Muscle layer of colon (tissue), 2 donors: ENCODE results near the gene SUZ12.
"Not testable (repeated sequence)": the region's sequence is repeated elsewhere in the genome, so short reads cannot be mapped to it uniquely, and the experiment has no call there.

Experiments used
- H3K27ac ChIP-seq: one replicate; pipeline ENCODE4 v1.7.0; 2013; ENCODE audit warnings: low read depth, mild to moderate bottlenecking, low read length, moderate library complexity
- H3K27me3 ChIP-seq, 2 donors: one replicate each; pipeline ENCODE4 v1.7.0; 2013; ENCODE audit warnings: low read length in 2 of 2, mild to moderate bottlenecking in 2 of 2; ENCODE audit not compliant: insufficient read depth in 2 of 2, control insufficient read depth in 1 of 2
- H3K36me3 ChIP-seq: one replicate; pipeline ENCODE4 v1.7.0; 2013; ENCODE audit warnings: mild to moderate bottlenecking, low read length; ENCODE audit not compliant: insufficient read depth
- H3K4me1 ChIP-seq: one replicate; pipeline ENCODE4 v1.7.0; 2013; ENCODE audit warnings: mild to moderate bottlenecking, low read length; ENCODE audit not compliant: insufficient read depth
- H3K4me3 ChIP-seq, 2 donors: one replicate each; pipeline ENCODE4 v1.7.0; 2013; ENCODE audit warnings: low read length in 2 of 2, low read depth in 1 of 2, mild to moderate bottlenecking in 1 of 2, moderate library complexity in 1 of 2
- H3K9ac ChIP-seq: one replicate; pipeline ENCODE4 v1.7.0; 2013; ENCODE audit warnings: low read length
- H3K9me3 ChIP-seq: one replicate; pipeline ENCODE4 v1.7.0; 2013; ENCODE audit warnings: mild to moderate bottlenecking, low read length
- donor health status: abdominal sarcoma.
- donor health status: Adenocarcinoma of cecum.

SUZ12 gene

GRCh38 chr17:31917721-31918120, 19.1 kb upstream of the SUZ12 start:
- not testable (repeated sequence) for H3K9me3 ChIP-seq, H3K9ac ChIP-seq, H3K4me3 ChIP-seq, H3K36me3 ChIP-seq, H3K27ac ChIP-seq, H3K4me1 ChIP-seq
- H3K27me3 ChIP-seq = peaks cover 4 to 15% of the 10 kb centered on the region in 2 donors

DNA sequence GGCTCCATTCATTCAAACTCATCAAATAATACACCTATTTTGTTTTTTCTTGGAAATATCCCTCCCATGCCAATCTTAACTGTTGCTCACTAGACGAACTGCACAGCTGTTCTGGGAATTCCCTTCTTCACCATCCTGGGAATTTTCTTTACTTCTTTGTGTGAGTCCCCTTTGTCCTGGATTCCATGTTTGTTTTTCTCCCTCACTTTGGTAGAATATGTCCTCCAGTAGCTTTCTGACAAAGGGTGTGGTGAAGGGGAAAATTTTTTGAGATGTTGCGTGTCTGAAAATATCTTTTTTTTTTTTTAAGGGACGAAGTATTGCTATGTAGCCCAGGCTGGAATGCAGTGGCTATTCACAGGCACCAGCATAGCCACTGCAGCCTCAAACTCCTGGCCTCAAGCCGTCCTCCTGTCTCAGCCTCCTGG, 18.1 kb upstream of the SUZ12 start:
- no peak overlapping the region for H3K4me3 ChIP-seq
- no peaks in the 10 kb centered on the region for H3K9me3 ChIP-seq
- H3K27ac ChIP-seq = no peak overlapping the region
- H3K9ac ChIP-seq = no peak overlapping the region
- no peaks in the 10 kb centered on the region for H3K4me1 ChIP-seq
- H3K36me3 ChIP-seq = no peaks in the 10 kb centered on the region
- peaks cover 4 to 15% of the 10 kb centered on the region in 2 donors for H3K27me3 ChIP-seq

GRCh38 chr17:31919802-31920525, 16.8 kb upstream of the SUZ12 start:
- Histone ChIP-seq H3K9ac (no peak overlapping the region), H3K36me3 (no peaks in the 10 kb centered on the region), H3K4me1 (no peaks in the 10 kb centered on the region), H3K4me3 (no peak overlapping the region), H3K9me3 (no peaks in the 10 kb centered on the region), H3K27me3 (peaks cover 4 to 15% of the 10 kb centered on the region in 2 donors), H3K27ac (no peak overlapping the region)

DNA sequence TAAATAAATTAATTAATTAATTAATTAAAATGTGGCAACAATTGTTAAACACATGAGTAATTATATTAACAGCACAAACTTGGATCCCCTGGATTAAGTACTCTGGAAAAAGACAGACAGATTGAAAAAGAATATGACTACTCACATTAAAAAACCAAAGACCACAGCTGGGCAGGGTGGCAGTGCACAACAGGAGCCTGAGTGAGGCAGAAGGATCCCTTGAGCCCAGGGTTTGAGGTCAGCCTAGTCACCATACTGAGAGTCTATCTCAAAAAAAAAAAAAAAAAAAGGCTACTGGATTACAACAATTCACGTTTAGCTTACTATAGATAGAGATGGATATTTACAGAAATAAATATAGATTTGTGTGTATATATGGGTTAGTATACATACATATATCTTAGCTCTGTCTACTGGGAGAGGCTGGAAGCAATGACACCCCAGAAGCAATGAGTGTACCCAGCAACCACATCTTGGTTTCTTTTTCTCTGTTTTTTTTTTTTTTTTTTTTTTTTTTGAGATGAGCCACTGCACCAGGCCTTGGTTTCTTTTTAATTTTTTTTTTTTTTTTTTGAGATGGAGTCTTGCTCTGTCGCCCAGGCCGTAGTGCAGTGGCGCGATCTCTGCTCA, 10.6 kb upstream of the SUZ12 start:
- no peaks in the 10 kb centered on the region for H3K36me3 ChIP-seq
- H3K9me3 ChIP-seq = no peaks in the 10 kb centered on the region
- H3K27me3 ChIP-seq = no peaks in the 10 kb centered on the region
- H3K27ac ChIP-seq = no peak overlapping the region
- H3K4me1 ChIP-seq = no peaks in the 10 kb centered on the region
- H3K4me3 ChIP-seq = no peak overlapping the region
- H3K9ac ChIP-seq = no peak overlapping the region

GRCh38 chr17:31931756-31932155, 5.1 kb upstream of the SUZ12 start:
- H3K4me3 ChIP-seq = no peak overlapping the region
- no peak overlapping the region for H3K27ac ChIP-seq
- H3K9me3 ChIP-seq = no peaks in the 10 kb centered on the region
- no peak overlapping the region for H3K9ac ChIP-seq
- H3K36me3 ChIP-seq = no peaks in the 10 kb centered on the region
- no peaks in the 10 kb centered on the region for H3K27me3 ChIP-seq
- H3K4me1 ChIP-seq = no peaks in the 10 kb centered on the region

GRCh38 chr17:31935512-31935911, 1.3 kb upstream of the SUZ12 start:
- no peak overlapping the region for H3K27ac ChIP-seq
- no peaks in the 10 kb centered on the region for H3K36me3 ChIP-seq
- no peaks in the 10 kb centered on the region for H3K9me3 ChIP-seq
- peaks cover 5% of the 10 kb centered on the region for H3K4me1 ChIP-seq
- H3K9ac ChIP-seq = no peak overlapping the region
- H3K4me3 ChIP-seq = no peak overlapping the region
- no peaks in the 10 kb centered on the region for H3K27me3 ChIP-seq

DNA sequence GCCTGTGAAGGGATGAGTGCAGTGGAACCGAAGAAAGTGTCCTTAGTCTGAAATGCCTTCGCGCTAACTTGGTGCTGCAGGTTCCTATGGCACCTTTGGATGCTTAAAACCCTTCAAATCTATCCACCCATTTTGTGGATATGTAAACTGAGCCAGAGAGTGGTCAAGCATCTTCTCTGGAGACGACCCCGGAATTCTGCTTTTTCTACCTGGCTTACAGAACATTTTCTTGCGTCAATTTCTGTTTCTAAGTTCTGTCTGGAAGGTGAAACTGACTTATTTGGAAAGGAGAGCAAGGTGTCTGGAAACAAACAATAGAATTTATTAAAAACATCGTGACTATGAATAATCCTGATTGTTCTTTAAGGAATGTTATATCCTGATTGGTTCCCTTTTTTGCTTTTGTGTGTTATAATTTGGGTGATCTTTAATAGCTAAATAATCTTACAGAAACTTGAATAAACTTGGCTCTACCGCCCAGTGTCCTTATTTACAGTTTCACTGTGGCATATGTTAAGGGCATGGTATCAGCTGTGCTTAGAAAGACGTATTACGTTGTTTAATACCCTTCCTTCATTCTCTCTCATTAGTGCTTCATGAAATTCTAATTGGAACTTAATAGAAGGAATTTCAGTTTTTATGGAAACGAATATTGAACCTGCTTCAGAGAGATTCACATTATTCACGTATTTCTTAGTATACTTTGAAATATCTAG, 1.3 kb downstream of the SUZ12 start:
- H3K27ac ChIP-seq, H3K4me1 ChIP-seq, H3K9ac ChIP-seq, H3K36me3 ChIP-seq, H3K9me3 ChIP-seq, H3K27me3 ChIP-seq: not testable (repeated sequence)
- peak overlapping the region; percentile 41 to 49 for H3K4me3 ChIP-seq

- not testable (repeated sequence) for H3K27ac ChIP-seq, H3K9ac ChIP-seq, H3K27me3 ChIP-seq, H3K9me3 ChIP-seq, H3K4me1 ChIP-seq, H3K36me3 ChIP-seq, H3K4me3 ChIP-seq
Measured at GRCh38 chr17:31941916-31942315, 5.1 kb downstream of the SUZ12 start.

DNA sequence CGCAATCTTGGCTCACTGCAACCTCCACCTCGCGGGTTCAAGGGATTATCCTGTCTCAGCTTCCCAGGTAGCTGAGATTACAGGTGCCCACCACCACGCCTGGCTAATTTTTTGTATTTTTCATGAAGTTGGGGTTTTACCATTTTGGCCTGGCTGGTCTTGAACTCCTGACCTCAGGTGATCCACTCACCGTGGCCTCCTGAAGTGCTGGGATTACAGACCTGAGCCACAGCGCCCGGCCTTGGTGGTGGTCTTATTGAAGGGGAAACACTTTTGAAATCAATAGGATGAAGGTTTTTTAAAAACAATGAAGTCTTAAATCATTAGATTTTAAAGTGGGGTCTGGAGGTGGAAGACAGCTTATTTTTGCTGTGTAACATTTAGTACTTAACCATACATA, 5.6 kb downstream of the SUZ12 start:
- H3K36me3 ChIP-seq, H3K27ac ChIP-seq, H3K9me3 ChIP-seq, H3K4me3 ChIP-seq, H3K9ac ChIP-seq, H3K27me3 ChIP-seq, H3K4me1 ChIP-seq: not testable (repeated sequence)

DNA sequence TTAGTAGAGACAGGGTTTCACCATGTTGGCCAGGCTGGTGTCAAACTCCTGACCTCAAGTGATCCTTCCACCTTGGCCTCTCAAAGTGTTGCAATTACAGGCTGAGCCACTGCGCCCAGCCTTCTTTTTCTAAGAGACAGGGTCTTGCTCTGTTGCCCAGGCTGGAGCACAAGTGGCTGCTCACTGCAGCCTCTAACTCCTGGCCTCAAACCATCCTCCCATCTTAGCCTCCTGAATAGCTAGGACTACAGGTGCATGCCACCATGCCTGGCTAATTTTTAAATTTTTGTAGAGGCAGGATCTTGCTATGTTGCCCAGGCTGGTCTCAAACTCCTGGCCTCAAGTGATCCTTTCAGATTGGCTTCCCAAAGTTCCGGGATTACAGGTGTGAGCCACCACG, 15.1 kb downstream of the SUZ12 start:
- not testable (repeated sequence) for H3K27me3 ChIP-seq, H3K27ac ChIP-seq, H3K9me3 ChIP-seq, H3K9ac ChIP-seq, H3K4me1 ChIP-seq, H3K36me3 ChIP-seq, H3K4me3 ChIP-seq

DNA sequence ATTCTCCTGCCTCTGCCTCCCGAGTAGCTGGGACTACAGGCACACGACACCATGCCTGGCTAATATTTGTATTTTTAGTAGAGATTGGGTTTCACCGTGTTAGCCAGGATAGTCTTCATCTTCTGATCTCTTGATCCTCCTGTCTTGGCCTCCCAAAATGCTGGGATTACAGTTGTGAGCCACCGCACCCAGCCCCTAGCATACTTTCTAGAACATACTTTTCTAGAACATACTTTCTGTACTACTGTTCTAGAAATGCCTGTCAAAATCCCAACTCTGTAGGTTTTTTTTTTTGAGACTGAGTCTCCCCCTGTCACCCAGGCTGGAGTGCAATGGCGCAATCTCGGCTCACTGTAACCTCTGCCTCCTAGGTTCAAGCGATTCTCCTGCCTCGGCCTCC, 27.3 kb downstream of the SUZ12 start:
- not testable (repeated sequence) for H3K27ac ChIP-seq, H3K9ac ChIP-seq, H3K4me3 ChIP-seq, H3K36me3 ChIP-seq, H3K9me3 ChIP-seq, H3K27me3 ChIP-seq, H3K4me1 ChIP-seq
